Prostate gland (tissue), 2 donors: Measurements from ENCODE around the gene NRROS. TPM values are rescaled to one million over a fixed set of nuclear protein-coding genes. Genes with fewer than 3 reads are reported as not detected.

Experiments used
- DNase-seq: peaks from one replicate; pipeline ENCODE4 v3.0.0-alpha.2; 2019; ENCODE audit warnings: low spot score
- H3K27ac ChIP-seq, 2 donors: fragments of 200-600 bp; sonication (generic); 2 replicates each; pipeline ENCODE4 v1.5.1; 2017 to 2019
- H3K27me3 ChIP-seq: fragments of 200-600 bp; sonication (generic); replicated peaks from 2 replicates; pipeline ENCODE4 v1.5.1; 2019; ENCODE audit not compliant: insufficient read depth
- H3K36me3 ChIP-seq, 2 donors: fragments of 200-600 bp; sonication (generic); 1 replicate in 1 of 2; 2 replicates in 1 of 2; pipeline versions ENCODE4 v1.5.1 to v1.8.1; 2017 to 2019
- H3K4me1 ChIP-seq: fragments of 200-600 bp; sonication (generic); replicated peaks from 2 replicates; pipeline ENCODE4 v1.5.1; 2019
- H3K4me3 ChIP-seq, 2 donors: fragments of 200-600 bp; sonication (generic); 2 replicates each; pipeline ENCODE4 v1.5.1; 2017 to 2019
- H3K9me3 ChIP-seq: fragments of 200-600 bp; sonication (generic); 2 replicates; pipeline ENCODE4 v1.5.1; 2017
- CTCF ChIP-seq, 4 experiments: fragments of 200-600 bp in 2 of 4; fragments of 450-650 bp in 2 of 4; sonication (generic) in 2 of 4; IDR thresholded peaks; 1 replicate in 3 of 4; 2 replicates in 1 of 4; pipeline ENCODE4 v1.5.1; 2016 to 2019; ENCODE audit warnings: antibody characterized with exemption in 4 of 4, mild to moderate bottlenecking in 2 of 4, moderate library complexity in 2 of 4
- POLR2A ChIP-seq: fragments of 450-650 bp; IDR thresholded peaks from one replicate; pipeline ENCODE4 v1.6.1; 2016; ENCODE audit warnings: antibody characterized with exemption, mild to moderate bottlenecking
- POLR2AphosphoS5 ChIP-seq: sonication (generic); formaldehyde crosslinking; IDR thresholded peaks from one replicate; pipeline ENCODE4 v1.6.1; 2017; ENCODE audit warnings: antibody characterized with exemption
- WGBS: methylation state at CpG from one replicate; pipeline ENCODE4 v1.1.5; 2018; 5-methylcytosine and 5-hydroxymethylcytosine counted together
- intact Hi-C: fragments of 100-400 bp; cut with DNase I; formaldehyde crosslinking; loops from one replicate; pipeline ENCODE4 v1.14.2; 2022
- total RNA-seq, 2 donors: library from RNA; depleted of rRNA; stranded (reverse); fragments of >200 nt; gene quantifications; one replicate each; pipeline ENCODE4 v1.1.0, GENCODE V29; 2016

Gene NRROS
- total RNA-seq, 2 donors from 2014 or later, result 2.0 to 5.5 TPM

- no peaks in the 10 kb centered on the region for H3K4me1 ChIP-seq
- no peaks in the 10 kb centered on the region for H3K9me3 ChIP-seq
- H3K27ac ChIP-seq, result no peak overlapping the region
- TF ChIP-seq CTCF (IDR thresholded peaks at IDR 0.05) (no peak), POLR2AphosphoS5 (no peak), POLR2A (no peak)
- H3K4me3 ChIP-seq, result no peak overlapping the region
- H3K27me3 ChIP-seq, result no peaks in the 10 kb centered on the region
- 87% methylated on average over 14 of the region's 14 CpGs for WGBS
- intact Hi-C loops, result no loop called here
- no peaks in the 10 kb centered on the region for H3K36me3 ChIP-seq
- DNase-seq, result no peak
These were observed 27.7 kb downstream of the NRROS start for GRCh38 chr3:196667056-196667825.

- no peak overlapping the region for H3K4me3 ChIP-seq
- 54% methylated on average over 6 of the region's 6 CpGs for WGBS
- no peaks in the 10 kb centered on the region for H3K4me1 ChIP-seq
- TF ChIP-seq POLR2A (no peak), CTCF (IDR thresholded peaks at IDR 0.05) (no peak), POLR2AphosphoS5 (no peak)
- intact Hi-C loops, result no loop called here
- no peak overlapping the region for H3K27ac ChIP-seq
- H3K9me3 ChIP-seq, result no peaks in the 10 kb centered on the region
- H3K27me3 ChIP-seq, result no peaks in the 10 kb centered on the region
- DNase-seq, result no peak
- H3K36me3 ChIP-seq, result no peaks in the 10 kb centered on the region
These were observed 30.8 kb downstream of the NRROS start for GRCh38 chr3:196670339-196670738.

- Histone ChIP-seq H3K4me1 (no peaks in the 10 kb centered on the region), H3K36me3 (no peaks in the 10 kb centered on the region), H3K4me3 (no peak overlapping the region), H3K27ac (no peak overlapping the region), H3K27me3 (no peaks in the 10 kb centered on the region), H3K9me3 (no peaks in the 10 kb centered on the region)
- WGBS, result 85% methylated on average over 3 of the region's 3 CpGs
- TF ChIP-seq POLR2A (no peak), CTCF (IDR thresholded peaks at IDR 0.05) (no peak), POLR2AphosphoS5 (no peak)
- DNase-seq, result no peak
- intact Hi-C loops, result no loop called here
These were observed 34.1 kb downstream of the NRROS start for GRCh38 chr3:196673632-196674031.

GRCh38 chr3:196677353-196677752, 37.9 kb downstream of the NRROS start:
- no peak overlapping the region for H3K27ac ChIP-seq
- H3K4me3 ChIP-seq, result no peak overlapping the region
- H3K27me3 ChIP-seq, result no peaks in the 10 kb centered on the region
- no peaks in the 10 kb centered on the region for H3K4me1 ChIP-seq
- intact Hi-C loops, result no loop called here
- TF ChIP-seq CTCF (IDR thresholded peaks at IDR 0.05), result no peak
- no peak for TF ChIP-seq POLR2A
- no peak for TF ChIP-seq POLR2AphosphoS5
- 42% methylated on average over 1 of the region's 1 CpG for WGBS
- H3K36me3 ChIP-seq, result no peaks in the 10 kb centered on the region
- H3K9me3 ChIP-seq, result no peaks in the 10 kb centered on the region
- DNase-seq, result no peak

GRCh38 chr3:196677931-196678330, 38.4 kb downstream of the NRROS start:
- no peak overlapping the region for H3K4me3 ChIP-seq
- no peaks in the 10 kb centered on the region for H3K9me3 ChIP-seq
- no peaks in the 10 kb centered on the region for H3K36me3 ChIP-seq
- intact Hi-C loops, result no loop called here
- no peak for DNase-seq
- TF ChIP-seq CTCF (IDR thresholded peaks at IDR 0.05) (no peak), POLR2AphosphoS5 (no peak), POLR2A (no peak)
- H3K27me3 ChIP-seq, result no peaks in the 10 kb centered on the region
- 56% methylated on average over 1 of the region's 1 CpG for WGBS
- H3K4me1 ChIP-seq, result no peaks in the 10 kb centered on the region
- H3K27ac ChIP-seq, result no peak overlapping the region
